ENCODE data around the gene SMIM34. TPM values are rescaled to one million over a fixed set of nuclear protein-coding genes. Genes with fewer than 3 reads are reported as not detected.
"Not testable (repeated sequence)": the region's sequence is repeated elsewhere in the genome, so short reads cannot be mapped to it uniquely, and the experiment has no call there.

Gene SMIM34
- total RNA-seq, 3 donors from 2014 or later = not detected

DNA sequence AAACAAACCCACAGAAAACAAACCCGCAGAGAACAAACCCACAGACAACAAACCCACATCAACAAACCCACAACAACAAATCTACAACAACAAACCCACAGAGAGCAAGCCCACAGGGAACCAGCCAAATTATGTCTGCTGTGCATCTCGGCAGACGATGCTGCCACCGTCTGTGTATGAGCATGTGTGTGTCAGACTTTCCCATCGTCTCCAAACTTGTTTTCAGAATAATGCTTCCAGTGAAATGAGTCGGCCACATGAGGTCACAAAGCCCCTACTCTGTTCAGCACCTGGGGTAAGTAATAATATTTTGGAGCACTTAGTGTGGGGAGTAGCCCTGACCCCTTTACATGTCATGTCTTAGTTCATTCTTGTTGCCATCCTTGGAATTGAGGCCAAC is 17.6 kb downstream of the SMIM34 start:
- intact Hi-C loops (cut with DNase I; ENCODE audit: low total_unique reads); H3K27ac ChIP-seq; DNase-seq (ENCODE audit: low spot score in 2 of 2); H3K4me3 ChIP-seq; H3K27me3 ChIP-seq; H3K4me1 ChIP-seq; H3K9me3 ChIP-seq; H3K36me3 ChIP-seq: not testable (repeated sequence)

DNA sequence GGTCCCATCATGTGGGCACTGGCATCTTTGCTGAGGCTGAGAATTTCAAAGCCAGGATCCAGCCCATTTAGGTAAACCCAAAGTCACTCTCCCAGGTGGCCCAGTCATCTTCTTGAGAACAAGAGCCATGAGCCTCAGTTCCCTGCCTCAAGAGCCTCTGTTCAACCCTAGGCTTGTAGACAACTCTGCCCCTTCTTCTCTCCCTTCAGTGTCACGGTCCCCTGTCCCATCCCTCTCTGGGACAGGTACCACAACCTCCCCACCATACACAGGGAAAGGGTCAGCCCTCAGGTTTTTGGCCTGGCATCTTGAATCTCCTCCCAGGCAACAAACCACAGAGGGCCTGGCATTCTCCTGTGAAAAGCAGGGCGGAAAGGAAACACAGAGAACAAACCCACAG is 18.1 kb downstream of the SMIM34 start:
- DNase-seq (ENCODE audit: low spot score in 2 of 2); intact Hi-C loops (cut with DNase I; ENCODE audit: low total_unique reads); H3K4me3 ChIP-seq: not testable (repeated sequence)

DNA sequence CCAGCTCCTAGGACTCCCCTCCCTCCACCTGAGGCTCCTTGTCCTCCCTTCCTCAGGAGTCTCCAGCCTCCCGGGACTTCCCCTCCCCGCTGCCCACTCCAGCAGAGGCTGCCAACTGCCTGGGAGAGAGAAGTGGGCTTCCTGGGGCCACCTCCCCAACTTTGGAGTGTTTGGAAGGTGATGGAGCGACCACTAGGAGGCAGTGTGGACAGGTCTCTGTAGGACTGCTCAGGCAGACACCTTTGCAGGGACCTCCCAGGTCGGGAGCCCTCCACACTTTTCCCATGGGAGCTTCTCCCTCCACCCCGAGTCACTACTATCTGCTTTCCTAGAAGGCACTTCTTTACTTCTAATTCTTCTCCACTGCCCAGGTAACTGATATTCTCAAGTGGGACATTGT is 19.0 kb downstream of the SMIM34 start:
- DNase-seq (ENCODE audit: low spot score in 2 of 2); H3K27ac ChIP-seq; H3K4me3 ChIP-seq; H3K36me3 ChIP-seq; H3K4me1 ChIP-seq; intact Hi-C loops (cut with DNase I; ENCODE audit: low total_unique reads); H3K9me3 ChIP-seq; H3K27me3 ChIP-seq: not testable (repeated sequence)

More for the DNA sequence above, 18.1 kb downstream of the SMIM34 start:
- H3K27ac ChIP-seq, H3K27me3 ChIP-seq, H3K36me3 ChIP-seq, H3K9me3 ChIP-seq, H3K4me1 ChIP-seq: not testable (repeated sequence)

DNA sequence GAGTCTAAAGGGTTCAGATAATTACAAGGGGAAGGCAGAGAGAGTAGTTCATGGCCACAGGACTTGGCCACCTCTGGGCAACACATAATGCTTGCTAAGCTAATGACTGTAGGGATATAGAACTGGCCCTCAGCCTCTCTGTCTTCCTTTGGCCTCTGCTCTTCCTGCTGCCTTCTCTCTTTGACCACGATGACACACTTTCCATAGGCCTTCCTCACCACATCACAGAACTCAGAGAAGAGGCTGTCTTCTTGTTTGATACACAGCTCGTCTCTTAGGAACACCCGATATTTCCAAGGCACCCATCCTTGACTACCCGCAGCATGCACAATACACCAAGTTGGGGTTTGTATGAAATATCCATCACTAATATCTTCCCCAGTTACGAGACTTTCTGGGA is 23.2 kb downstream of the SMIM34 start:
- H3K9me3 ChIP-seq; H3K4me1 ChIP-seq; H3K27me3 ChIP-seq; DNase-seq (ENCODE audit: low spot score in 2 of 2); H3K4me3 ChIP-seq; H3K27ac ChIP-seq; intact Hi-C loops (cut with DNase I; ENCODE audit: low total_unique reads); H3K36me3 ChIP-seq: not testable (repeated sequence)

DNA sequence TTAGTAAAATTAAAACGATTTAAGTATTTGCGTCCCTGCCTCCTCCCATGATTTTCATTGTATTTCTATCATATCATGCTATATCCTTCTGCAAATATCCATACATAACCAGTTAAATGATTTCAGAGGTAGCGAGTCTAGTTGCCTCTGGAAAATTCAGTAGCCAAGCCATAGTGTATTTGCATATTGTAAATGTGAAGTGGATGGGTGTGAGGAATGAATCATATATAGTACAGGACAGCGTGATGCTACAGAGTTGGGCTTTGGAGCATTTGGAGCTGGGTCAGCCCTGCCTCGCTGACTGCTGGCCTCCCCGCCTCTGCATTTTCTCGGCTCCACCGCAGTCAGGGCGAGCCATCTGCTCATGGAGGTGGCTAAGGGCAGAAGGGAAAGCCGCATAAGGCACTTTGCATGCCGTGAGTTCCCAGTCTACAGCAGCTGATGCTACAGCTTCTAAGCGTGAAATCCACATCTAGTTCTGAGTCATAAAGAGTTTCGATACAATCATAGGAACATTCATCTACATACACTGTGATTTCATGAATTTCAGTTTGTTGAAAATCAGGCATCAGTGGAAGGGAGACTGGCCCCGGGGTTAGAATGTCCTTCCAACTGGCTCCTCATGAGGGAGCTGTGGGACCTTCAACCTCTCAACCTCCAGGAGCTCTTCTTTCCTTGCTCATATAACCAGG is 39.9 kb downstream of the SMIM34 start:
- H3K4me1 ChIP-seq; H3K27me3 ChIP-seq; H3K9me3 ChIP-seq; DNase-seq (ENCODE audit: low spot score in 2 of 2); H3K4me3 ChIP-seq; intact Hi-C loops (cut with DNase I; ENCODE audit: low total_unique reads); H3K27ac ChIP-seq; H3K36me3 ChIP-seq: not testable (repeated sequence)

DNA sequence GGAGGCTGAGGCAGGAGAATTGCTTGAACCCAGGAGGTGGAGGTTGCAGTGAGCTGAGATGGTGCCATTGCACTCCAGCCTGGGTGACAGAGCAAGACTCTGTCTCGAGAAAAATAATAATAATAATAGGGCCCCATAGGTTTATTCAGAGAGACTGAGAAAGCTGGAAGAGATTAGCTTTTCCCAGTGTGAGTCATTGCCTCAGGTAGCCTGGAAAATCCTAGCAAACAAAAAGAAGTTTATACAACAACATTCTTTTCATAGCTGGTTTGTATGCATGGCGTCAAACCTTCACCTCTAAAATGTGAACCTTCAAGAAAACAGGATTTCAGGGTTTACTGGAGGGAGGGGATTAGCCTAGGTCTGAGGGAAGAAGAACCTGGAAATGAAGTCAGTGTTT is 40.6 kb downstream of the SMIM34 start:
- H3K36me3 ChIP-seq; H3K27me3 ChIP-seq; H3K4me1 ChIP-seq; H3K9me3 ChIP-seq; intact Hi-C loops (cut with DNase I; ENCODE audit: low total_unique reads); H3K27ac ChIP-seq; H3K4me3 ChIP-seq; DNase-seq (ENCODE audit: low spot score in 2 of 2): not testable (repeated sequence)

DNA sequence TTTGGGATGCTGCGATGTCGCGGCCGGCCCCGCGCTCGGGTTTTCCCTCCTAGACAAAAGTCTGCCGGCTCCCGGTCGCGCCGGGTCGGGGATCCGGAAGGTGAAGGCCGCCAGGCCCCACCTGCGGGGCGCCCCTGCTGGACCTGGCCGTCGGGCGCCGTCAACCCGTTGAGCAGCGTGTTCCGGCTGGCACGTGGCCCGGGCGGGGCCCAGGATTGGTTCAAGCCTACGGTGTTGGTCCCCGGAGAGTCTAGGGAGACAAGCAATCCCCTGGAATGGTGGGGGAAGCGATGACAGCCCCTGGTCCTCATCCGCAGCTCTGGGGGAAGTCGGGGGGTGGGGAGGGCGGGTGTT is 48.2 kb downstream of the SMIM34 start:
- intact Hi-C loops (cut with DNase I; ENCODE audit: low total_unique reads); H3K27ac ChIP-seq; DNase-seq (ENCODE audit: low spot score in 2 of 2); H3K4me3 ChIP-seq; H3K36me3 ChIP-seq; H3K4me1 ChIP-seq; H3K9me3 ChIP-seq; H3K27me3 ChIP-seq: not testable (repeated sequence)

DNA sequence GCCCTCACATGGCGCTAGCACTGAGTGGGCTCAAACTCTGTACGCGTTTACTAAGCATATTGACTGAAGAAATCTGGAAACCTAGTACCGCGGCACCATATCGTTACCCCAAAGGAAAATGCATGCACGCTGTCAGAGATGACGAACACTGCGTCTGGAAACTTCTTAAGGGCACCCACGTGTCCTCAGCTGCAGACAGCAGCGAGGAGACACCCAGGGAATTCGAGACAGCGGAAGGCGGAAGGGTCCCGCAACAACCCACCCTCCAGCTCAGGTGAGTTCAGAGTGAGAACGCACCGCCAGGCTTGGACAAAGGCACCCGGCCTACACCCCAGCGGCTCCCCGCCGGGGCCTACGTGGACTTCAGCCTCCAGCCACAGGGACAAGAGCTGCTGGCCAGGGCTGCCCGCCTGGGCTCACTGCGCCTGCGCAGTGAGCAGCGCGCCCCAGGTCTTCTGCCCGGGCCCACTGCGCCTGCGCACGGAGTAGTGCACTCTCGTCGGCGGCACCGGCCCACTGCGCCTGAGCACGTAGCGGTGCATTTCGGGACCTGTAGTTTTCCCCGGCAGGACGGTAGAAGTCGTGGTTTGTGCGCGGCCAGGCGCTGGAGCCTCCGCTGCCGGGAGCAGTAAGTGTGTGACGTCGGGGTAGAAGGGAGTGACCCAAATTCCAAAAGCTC is 48.7 kb downstream of the SMIM34 start, which contains the start of gene SMIM11:
Gene SMIM11, plus strand, starts transcription at position 568 of the 679 bp plus-strand sequence. CDS start 3,998 bp downstream, outside the sequence.
- H3K4me1 ChIP-seq; H3K27ac ChIP-seq; intact Hi-C loops (cut with DNase I; ENCODE audit: low total_unique reads); H3K27me3 ChIP-seq; H3K9me3 ChIP-seq; H3K4me3 ChIP-seq; H3K36me3 ChIP-seq; DNase-seq (ENCODE audit: low spot score in 2 of 2): not testable (repeated sequence)

DNA sequence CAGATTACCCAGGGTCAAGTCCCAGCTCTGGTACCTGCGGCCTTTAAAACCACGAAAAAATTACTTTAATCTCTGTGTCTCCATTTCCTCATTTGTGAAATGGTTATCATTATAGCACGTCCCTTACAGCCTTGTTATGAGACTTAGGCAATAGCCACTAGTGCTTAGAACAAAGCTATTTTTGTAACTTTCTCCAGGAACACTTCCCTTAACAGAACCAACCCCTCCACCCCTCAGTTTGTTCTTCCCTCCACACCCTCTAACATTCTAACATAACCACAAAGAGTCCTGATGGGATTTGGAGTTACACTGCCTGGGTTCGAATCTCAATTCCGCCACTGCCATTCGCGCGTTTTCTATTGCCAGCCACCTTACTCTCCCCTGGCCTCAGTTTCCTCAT is 49.3 kb downstream of the SMIM34 start:
- H3K9me3 ChIP-seq; H3K27me3 ChIP-seq; H3K4me3 ChIP-seq; H3K4me1 ChIP-seq; intact Hi-C loops (cut with DNase I; ENCODE audit: low total_unique reads); H3K36me3 ChIP-seq; DNase-seq (ENCODE audit: low spot score in 2 of 2); H3K27ac ChIP-seq: not testable (repeated sequence)

DNA sequence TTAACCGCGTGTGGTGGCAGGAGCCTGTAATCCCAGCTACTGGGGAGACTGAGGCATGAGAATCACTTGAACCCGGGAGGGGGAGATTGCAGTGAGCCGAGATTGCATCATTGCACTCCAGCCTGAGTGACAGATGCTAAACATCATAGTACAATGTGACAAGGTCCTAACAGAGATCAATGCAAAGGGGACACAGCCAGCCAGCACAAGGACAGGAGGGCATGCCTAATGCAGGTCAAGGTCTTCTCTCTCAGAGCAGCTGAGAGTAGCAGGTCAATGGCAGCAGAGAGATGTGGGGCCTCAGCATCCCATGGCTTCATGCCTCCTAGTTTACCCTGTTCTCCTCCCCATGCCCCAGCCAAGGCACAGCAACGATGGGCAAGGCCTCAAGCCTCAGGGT is 51.4 kb downstream of the SMIM34 start:
- Histone ChIP-seq H3K4me1 (no peaks in the 10 kb centered on the region), H3K36me3 (no peaks in the 10 kb centered on the region), H3K27ac (no peak overlapping the region), H3K4me3 (no peak overlapping the region), H3K27me3 (no peaks in the 10 kb centered on the region), H3K9me3 (no peaks in the 10 kb centered on the region)
- TF ChIP-seq, protein P1, sequence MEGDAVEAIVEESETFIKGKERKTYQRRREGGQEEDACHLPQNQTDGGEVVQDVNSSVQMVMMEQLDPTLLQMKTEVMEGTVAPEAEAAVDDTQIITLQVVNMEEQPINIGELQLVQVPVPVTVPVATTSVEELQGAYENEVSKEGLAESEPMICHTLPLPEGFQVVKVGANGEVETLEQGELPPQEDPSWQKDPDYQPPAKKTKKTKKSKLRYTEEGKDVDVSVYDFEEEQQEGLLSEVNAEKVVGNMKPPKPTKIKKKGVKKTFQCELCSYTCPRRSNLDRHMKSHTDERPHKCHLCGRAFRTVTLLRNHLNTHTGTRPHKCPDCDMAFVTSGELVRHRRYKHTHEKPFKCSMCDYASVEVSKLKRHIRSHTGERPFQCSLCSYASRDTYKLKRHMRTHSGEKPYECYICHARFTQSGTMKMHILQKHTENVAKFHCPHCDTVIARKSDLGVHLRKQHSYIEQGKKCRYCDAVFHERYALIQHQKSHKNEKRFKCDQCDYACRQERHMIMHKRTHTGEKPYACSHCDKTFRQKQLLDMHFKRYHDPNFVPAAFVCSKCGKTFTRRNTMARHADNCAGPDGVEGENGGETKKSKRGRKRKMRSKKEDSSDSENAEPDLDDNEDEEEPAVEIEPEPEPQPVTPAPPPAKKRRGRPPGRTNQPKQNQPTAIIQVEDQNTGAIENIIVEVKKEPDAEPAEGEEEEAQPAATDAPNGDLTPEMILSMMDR (IDR thresholded peaks at IDR 0.05) = no peak
- TF ChIP-seq POLR2AphosphoS5 (IDR thresholded peaks at IDR 0.05) (no peak), POLR2A (IDR thresholded peaks at IDR 0.05) (no peak)
- no peak for DNase-seq (ENCODE audit: low spot score in 2 of 2)
- intact Hi-C loops (cut with DNase I; ENCODE audit: low total_unique reads) = no loop called here
